DMS79 treated with DMSO at 0.1 percent for 48 hours (cell line): ENCODE results near the gene HPCAL1.
"Not testable (repeated sequence)": the region's sequence is repeated elsewhere in the genome, so short reads cannot be mapped to it uniquely, and the experiment has no call there.

Experiments
- DNase-seq: peaks from one replicate; lab custom pipeline; 2025; lab: John Stamatoyannopoulos, UW

Gene HPCAL1

DNA sequence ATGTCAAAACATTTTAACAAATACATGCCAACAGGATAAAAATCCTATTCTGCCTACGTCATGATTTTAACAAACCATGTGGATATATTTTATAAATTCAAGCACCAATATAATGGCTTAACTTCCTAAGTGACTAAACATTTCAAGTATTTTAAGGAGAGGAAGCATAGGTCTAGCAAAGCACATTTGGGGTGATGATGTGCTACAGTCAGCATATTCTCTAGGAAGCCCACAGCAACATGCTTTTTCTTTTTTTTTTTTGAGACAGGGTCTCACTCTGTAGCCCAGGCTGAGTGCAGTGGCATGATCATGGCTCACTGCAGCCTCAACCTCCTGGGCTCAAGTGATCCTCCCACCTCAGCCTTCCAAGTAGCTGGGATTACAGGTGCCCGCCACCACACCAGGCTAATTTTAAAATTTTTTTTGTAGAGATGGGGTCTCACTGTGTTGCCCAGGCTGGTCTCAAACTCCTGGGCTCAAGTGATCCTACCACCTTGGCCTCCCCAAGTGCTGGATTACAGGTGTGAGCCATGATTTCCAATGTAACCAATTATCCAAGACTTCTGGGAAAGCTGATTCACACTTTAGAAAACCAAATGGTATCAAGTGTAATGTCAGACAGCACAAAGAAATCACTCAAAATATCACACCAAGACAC is 139.9 kb downstream of the HPCAL1 start:
- DNase-seq = not testable (repeated sequence)

DNA sequence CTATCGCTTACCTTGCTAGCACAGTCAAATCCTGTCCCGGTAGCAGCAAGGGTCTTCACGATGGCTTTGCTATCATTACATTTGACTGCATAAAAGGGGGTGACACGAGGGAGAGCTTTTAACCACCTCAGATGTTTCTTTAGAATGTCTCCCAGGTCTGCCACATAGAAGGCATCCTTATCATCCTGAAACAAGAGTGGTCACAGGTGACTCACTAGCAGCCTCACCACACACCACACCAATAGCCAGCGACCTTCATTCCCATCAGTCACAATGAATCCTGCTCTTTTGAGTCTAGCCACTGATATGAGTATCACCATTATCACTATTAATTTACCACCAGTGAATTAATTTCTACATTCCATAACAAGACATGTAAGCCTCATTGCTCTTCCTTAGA is 141.8 kb downstream of the HPCAL1 start:
- DNase-seq = no peak

GRCh38 chr2:10446631-10447030 is 143.9 kb downstream of the HPCAL1 start:
- no peak for DNase-seq

GRCh38 chr2:10447300-10447894 is 144.7 kb downstream of the HPCAL1 start:
- DNase-seq = peak; percentile 20

- peak; percentile 91 for DNase-seq
Observed at GRCh38 chr2:10447895-10448575, 145.3 kb downstream of the HPCAL1 start, which contains the start of gene ODC1. Gene ODC1, minus strand, starts transcription at chr2:10448327. Its CDS starts 3,295 bp downstream, at chr2:10445032.

- DNase-seq = peak; percentile 91
Observed at GRCh38 chr2:10448576-10449485, 146.1 kb downstream of the HPCAL1 start.

GRCh38 chr2:10449486-10449831 is 146.8 kb downstream of the HPCAL1 start:
- no peak for DNase-seq

GRCh38 chr2:10449838-10450691 is 147.4 kb downstream of the HPCAL1 start:
- DNase-seq = no peak

DNA sequence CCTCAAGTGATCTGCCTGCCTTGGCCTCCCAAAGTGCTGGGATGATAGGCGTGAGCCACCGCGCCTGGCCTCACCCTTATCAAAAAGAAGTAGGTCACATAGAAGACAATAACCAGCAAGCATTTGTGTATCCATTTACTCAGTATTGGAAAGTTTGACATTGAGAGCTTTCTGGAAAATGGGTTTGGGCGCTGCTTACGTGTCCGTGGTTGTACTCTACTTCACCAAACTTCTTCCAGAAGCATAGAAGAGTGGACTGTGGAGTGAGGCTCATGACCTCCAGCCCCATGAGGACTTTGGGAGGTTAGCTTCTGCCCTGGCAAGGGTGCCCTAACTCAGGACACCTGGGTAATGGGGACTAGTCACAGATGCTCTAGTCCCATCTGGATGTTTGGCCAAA is 149.1 kb downstream of the HPCAL1 start:
- DNase-seq = no peak

GRCh38 chr2:10452312-10452711 is 149.6 kb downstream of the HPCAL1 start:
- DNase-seq = peak; percentile 56

- no peak for DNase-seq
Observed at GRCh38 chr2:10452956-10453904, 150.5 kb downstream of the HPCAL1 start.

DNA sequence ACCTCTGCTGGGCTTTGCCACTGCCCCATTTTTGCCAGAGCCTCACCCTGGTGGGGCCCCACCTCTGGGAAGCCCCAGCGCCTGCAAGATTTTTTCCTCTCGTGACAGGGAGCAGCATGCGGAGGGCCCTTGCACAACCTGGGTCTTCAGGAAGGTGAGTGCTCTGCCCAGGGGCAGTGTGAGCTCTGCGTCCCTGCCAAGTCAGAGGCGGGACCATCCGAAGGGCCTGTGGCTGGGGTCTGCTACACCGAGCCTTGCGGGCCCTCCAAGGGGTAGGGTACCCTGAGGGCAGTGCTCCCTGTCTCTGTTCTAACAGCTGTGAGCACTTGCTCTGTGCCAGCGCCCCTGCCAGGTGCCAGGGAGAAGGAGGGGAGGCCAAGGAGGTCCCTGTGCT is 151.2 kb downstream of the HPCAL1 start:
- no peak for DNase-seq

- DNase-seq = no peak
Observed at GRCh38 chr2:10454505-10454904, 151.8 kb downstream of the HPCAL1 start.

GRCh38 chr2:10457195-10457594 is 154.5 kb downstream of the HPCAL1 start:
- DNase-seq = not testable (repeated sequence)

DNA sequence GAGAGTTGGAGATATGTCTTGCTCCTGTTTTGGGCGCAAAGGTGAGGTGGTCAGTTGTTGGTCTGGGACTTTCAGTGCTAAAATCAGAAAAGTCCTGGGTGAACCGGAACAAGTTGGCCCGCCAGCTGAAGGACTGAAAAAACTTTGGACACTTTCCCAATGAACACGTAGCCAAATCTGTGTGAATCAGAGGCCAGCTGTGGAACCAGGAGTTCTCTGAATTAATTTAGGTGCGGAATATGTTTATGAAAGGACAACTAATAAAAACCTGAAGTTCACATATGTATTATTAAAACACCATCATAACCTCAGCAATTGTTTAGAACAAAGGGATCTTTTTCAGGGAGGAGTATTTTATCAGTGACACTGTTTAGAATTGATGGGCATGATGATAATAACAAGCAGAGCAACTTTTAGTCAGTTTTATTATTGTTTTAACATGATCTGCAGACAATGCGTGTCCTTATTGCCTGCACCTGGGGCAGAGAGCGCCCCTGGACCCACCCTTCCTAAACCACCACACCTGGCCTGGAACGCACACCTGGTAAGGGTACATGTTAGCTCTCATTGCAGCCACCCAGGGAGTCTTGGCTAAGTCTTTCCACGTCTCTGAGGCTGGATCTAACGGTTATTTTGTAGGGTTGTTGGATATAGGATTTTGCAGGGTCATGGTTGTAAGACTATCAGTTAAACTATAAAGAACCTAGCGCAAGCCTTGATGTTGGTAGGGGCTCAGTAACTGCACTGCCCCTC is 155.3 kb downstream of the HPCAL1 start:
- no peak for DNase-seq

- DNase-seq = no peak
Observed at GRCh38 chr2:10460366-10460796, 157.7 kb downstream of the HPCAL1 start.

DNA sequence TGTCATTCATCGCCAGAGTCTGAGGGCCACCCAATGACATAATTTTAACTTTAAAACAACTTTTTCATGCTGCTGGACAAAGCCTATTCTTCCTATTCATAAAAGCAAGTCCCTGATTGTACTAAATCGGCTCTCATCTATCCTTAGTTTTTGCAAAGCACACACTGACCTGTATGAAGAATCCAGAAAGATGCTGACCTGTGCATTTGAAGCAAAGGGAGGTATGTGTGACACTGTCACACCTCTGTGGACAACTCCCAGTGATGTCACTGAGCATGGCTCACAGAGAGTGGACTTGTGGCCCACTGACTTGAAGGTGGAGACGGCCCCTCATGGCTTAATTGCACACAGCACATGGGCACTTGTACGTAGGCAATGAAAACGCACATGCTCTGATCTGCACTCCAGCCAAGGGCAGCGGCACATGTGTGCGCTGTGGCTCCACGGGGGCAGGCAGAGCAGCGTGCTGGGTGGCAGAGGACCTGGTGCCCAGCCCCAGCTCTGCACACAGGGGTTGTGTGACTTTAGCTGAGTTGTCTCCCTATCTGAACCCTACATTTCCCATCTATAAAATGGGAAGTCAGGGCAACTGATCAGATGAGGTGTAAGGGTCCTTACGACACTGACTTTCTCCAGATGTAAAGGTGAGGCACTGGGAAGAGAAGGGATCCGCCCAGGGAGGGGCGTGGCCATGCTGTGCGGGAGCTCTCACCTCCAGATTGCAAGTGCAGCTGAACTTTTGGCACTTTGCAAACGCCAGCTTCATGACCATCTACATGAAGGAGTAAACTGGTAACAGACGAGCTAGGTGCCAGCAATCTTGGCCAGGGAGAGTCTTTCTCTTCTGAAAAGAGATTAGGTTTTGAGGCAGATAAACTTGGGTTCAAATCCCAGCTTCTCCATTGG is 159.7 kb downstream of the HPCAL1 start:
- DNase-seq = no peak

DNA sequence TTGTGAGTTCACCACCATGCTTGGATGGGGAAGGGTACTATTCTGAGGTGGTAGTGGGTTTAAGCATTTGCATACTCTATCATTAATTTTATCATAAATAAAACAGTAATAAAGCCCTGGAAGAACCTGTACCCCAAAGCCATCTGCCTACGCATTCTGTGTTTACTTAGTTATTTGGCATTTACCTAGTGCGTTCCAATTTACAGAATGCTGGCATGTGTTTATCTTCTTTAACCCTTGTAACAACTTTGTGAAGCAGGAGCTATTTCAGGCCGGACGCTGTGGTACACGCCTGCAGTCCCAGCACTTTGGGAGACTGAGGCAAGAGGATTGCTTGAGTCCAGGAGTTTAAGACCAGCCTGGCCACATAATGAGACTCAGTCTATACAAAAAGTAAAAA is 163.2 kb downstream of the HPCAL1 start:
- DNase-seq = no peak
